ENCODE results near the gene GPAT2. TPM values are rescaled to one million over a fixed set of nuclear protein-coding genes. Genes with fewer than 3 reads are reported as not detected.
"Not testable (repeated sequence)": the region's sequence is repeated elsewhere in the genome, so short reads cannot be mapped to it uniquely, and the experiment has no call there.

The GPAT2 gene
- total RNA-seq, 1 experiment from 2014 or later, result not detected

DNA sequence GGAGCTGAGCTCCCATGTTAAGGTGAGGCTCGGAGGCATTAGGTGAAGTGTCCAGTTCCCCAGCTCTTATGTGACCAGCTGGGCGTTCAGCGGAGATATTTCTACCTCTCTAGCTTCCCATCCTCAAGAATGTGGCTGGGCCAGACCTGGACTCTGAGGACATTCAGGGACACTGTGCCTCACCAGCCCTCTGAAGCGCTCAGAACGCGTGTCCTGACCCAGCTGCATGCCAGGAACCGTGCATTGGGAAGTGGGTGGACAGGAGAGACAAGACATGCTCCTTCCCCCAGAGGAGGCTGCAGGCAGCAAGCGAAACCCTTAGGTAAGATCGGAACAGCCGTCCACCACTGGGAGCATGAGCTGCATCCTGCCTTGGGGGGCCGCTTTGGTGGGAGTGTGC, 38.0 kb upstream of the GPAT2 start:
- BruUV-seq (replicated peaks), result no TSS peak
- CTCF ChIA-PET, result interaction anchor here (0.6 to 1.7 kb wide), 2 partner anchors 16 to 1721 kb away, joined by 3 read pairs; no protein-coding TSS in a partner anchor
- peaks cover 63% of the 10 kb centered on the region for H3K27me3 Mint-ChIP-seq (ENCODE audit: unreplicated experiment)
- no peaks in the 10 kb centered on the region for H3K4me1 Mint-ChIP-seq (ENCODE audit: low read depth, unreplicated experiment)
- no peak for DNase-seq
- H3K27ac Mint-ChIP-seq (ENCODE audit: unreplicated experiment), result no peak overlapping the region
- H3K9me3 Mint-ChIP-seq (ENCODE audit: low read depth, unreplicated experiment), result no peaks in the 10 kb centered on the region
- TF ChIP-seq, protein P1, sequence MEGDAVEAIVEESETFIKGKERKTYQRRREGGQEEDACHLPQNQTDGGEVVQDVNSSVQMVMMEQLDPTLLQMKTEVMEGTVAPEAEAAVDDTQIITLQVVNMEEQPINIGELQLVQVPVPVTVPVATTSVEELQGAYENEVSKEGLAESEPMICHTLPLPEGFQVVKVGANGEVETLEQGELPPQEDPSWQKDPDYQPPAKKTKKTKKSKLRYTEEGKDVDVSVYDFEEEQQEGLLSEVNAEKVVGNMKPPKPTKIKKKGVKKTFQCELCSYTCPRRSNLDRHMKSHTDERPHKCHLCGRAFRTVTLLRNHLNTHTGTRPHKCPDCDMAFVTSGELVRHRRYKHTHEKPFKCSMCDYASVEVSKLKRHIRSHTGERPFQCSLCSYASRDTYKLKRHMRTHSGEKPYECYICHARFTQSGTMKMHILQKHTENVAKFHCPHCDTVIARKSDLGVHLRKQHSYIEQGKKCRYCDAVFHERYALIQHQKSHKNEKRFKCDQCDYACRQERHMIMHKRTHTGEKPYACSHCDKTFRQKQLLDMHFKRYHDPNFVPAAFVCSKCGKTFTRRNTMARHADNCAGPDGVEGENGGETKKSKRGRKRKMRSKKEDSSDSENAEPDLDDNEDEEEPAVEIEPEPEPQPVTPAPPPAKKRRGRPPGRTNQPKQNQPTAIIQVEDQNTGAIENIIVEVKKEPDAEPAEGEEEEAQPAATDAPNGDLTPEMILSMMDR (IDR thresholded peaks at IDR 0.05; ENCODE audit: unreplicated experiment), result no peak
- intact Hi-C loops (cut with micrococcal nuclease; ENCODE audit: unreplicated experiment), result no loop called here
- no peak overlapping the region for H3K4me3 Mint-ChIP-seq (ENCODE audit: low read depth, unreplicated experiment)
- H3K36me3 Mint-ChIP-seq (ENCODE audit: insufficient read depth, unreplicated experiment), result no peaks in the 10 kb centered on the region

DNA sequence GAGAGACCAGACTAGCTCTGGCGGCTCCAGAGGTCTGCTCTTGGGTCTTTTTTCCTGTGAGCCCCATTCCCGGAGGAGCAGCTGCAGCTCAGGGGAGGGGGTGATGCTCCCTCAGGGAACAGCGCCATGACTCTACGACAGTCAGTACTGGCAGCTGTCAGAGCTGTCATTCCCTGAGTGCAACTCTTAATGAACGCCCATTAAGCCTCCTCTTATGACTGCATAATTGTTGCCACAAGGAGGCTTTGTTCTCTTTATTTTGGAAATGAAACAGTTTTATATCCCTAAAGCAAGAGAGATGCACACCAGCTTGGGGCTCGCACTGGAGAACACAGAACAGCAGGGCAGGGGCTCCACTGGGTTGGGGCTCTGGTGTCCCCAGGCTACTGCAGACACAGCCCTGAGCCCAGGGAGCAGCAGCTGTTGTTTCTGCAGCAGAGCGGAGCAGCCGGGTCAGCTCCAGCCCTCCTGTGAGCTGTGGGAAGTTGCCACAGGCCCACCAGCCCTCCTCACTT, 37.3 kb upstream of the GPAT2 start:
- DNase-seq; BruUV-seq (replicated peaks); H3K4me3 Mint-ChIP-seq (ENCODE audit: low read depth, unreplicated experiment); H3K9me3 Mint-ChIP-seq (ENCODE audit: low read depth, unreplicated experiment); H3K27ac Mint-ChIP-seq (ENCODE audit: unreplicated experiment); intact Hi-C loops (cut with micrococcal nuclease; ENCODE audit: unreplicated experiment); H3K36me3 Mint-ChIP-seq (ENCODE audit: insufficient read depth, unreplicated experiment); H3K4me1 Mint-ChIP-seq (ENCODE audit: low read depth, unreplicated experiment): not testable (repeated sequence)
- peaks cover 70% of the 10 kb centered on the region for H3K27me3 Mint-ChIP-seq (ENCODE audit: unreplicated experiment)
- CTCF ChIA-PET, result interaction anchor here (1.7 kb wide), 1 partner anchor 17 kb away, joined by 3 read pairs; no protein-coding TSS in a partner anchor

DNA sequence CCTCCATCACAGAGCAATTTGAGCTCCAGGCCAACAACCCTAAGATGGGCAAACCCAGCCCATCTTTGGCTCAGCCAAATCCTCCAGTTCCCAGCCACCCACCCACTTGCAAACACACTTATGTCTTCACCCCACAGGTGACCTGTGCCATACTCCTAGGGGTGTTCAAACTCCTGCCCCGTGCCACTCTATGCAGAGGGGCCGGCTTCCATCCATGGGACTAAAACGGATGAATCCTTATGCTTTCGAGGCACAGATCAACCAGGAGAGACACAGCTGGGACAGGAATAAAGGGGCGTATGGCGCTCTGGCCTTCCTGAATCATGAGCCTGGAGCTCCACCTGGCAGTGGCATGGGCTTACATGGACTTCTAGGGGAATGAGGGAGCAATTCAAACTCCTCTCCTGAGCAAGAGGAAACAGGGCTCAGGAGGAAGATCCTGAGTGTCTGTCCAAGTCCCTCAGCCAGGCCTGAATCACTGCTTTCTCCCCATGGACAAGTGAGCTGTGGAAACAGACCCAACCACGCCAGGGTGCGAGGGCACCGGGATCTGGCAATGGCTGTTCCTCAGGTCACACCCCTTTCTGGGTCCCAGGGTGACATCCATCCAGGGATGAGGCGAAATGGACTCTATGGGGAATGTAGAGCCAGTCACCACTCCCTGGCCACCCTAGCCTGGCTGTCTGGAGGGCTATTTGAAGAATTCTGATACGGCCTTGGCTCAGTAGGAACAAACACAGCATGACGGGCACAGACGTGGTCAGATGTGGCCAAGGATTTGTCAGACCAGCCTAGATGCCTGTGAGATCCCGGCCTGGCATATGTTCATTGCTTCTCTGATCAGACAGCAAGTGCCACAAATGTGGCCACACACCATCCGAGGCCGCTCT, 36.6 kb upstream of the GPAT2 start:
- H3K27ac Mint-ChIP-seq (ENCODE audit: unreplicated experiment); DNase-seq; intact Hi-C loops (cut with micrococcal nuclease; ENCODE audit: unreplicated experiment); CTCF ChIA-PET; H3K4me3 Mint-ChIP-seq (ENCODE audit: low read depth, unreplicated experiment); H3K4me1 Mint-ChIP-seq (ENCODE audit: low read depth, unreplicated experiment); H3K36me3 Mint-ChIP-seq (ENCODE audit: insufficient read depth, unreplicated experiment); H3K9me3 Mint-ChIP-seq (ENCODE audit: low read depth, unreplicated experiment); BruUV-seq (replicated peaks): not testable (repeated sequence)
- peaks cover 68% of the 10 kb centered on the region for H3K27me3 Mint-ChIP-seq (ENCODE audit: unreplicated experiment)

DNA sequence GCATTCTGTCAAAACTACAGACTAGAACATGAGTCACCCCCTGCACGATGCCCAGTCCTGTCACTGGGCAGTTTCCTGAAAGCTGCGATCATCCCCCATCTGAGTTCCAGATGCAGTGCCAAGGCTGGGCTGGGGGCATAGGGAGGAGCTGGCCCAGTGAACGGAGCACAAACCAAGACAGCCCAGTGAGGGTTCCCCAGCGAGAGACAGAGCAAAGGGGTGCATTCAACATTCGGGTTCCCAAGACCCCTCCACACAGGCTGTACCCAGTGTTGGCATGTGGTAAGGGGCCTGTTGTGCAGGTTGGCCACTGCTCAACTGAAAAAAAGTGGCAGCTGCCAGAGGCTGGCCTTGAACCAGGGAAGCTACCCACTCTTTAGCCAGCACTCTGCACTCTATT, 35.6 kb upstream of the GPAT2 start:
- H3K9me3 Mint-ChIP-seq (ENCODE audit: low read depth, unreplicated experiment); BruUV-seq (replicated peaks); intact Hi-C loops (cut with micrococcal nuclease; ENCODE audit: unreplicated experiment); DNase-seq; CTCF ChIA-PET; H3K4me3 Mint-ChIP-seq (ENCODE audit: low read depth, unreplicated experiment); H3K4me1 Mint-ChIP-seq (ENCODE audit: low read depth, unreplicated experiment); H3K27ac Mint-ChIP-seq (ENCODE audit: unreplicated experiment); H3K36me3 Mint-ChIP-seq (ENCODE audit: insufficient read depth, unreplicated experiment): not testable (repeated sequence)
- H3K27me3 Mint-ChIP-seq (ENCODE audit: unreplicated experiment), result peaks cover 59% of the 10 kb centered on the region

DNA sequence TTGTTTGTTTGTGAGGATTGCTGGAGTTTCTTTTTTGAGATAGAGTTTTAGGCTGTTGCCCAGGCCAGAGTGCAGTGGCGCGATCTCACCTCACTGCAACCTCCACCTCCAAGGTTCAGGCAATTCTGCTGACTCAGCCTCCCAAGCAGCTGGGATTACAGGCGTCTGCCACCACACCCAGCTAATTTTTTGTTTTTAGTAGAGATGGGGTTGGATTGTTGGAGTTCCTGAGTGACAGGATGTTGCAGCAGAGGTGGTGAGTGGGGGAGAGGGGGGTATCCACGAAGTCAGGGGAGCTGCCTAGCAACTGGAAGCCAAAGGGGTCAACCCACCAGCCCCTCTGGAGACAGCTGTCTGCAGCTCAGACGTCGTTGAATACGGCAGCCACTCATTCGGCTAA, 35.2 kb upstream of the GPAT2 start:
- CTCF ChIA-PET; H3K36me3 Mint-ChIP-seq (ENCODE audit: insufficient read depth, unreplicated experiment); H3K4me1 Mint-ChIP-seq (ENCODE audit: low read depth, unreplicated experiment); intact Hi-C loops (cut with micrococcal nuclease; ENCODE audit: unreplicated experiment); H3K27ac Mint-ChIP-seq (ENCODE audit: unreplicated experiment); BruUV-seq (replicated peaks); H3K9me3 Mint-ChIP-seq (ENCODE audit: low read depth, unreplicated experiment); H3K4me3 Mint-ChIP-seq (ENCODE audit: low read depth, unreplicated experiment); DNase-seq: not testable (repeated sequence)
- peaks cover 54% of the 10 kb centered on the region for H3K27me3 Mint-ChIP-seq (ENCODE audit: unreplicated experiment)

DNA sequence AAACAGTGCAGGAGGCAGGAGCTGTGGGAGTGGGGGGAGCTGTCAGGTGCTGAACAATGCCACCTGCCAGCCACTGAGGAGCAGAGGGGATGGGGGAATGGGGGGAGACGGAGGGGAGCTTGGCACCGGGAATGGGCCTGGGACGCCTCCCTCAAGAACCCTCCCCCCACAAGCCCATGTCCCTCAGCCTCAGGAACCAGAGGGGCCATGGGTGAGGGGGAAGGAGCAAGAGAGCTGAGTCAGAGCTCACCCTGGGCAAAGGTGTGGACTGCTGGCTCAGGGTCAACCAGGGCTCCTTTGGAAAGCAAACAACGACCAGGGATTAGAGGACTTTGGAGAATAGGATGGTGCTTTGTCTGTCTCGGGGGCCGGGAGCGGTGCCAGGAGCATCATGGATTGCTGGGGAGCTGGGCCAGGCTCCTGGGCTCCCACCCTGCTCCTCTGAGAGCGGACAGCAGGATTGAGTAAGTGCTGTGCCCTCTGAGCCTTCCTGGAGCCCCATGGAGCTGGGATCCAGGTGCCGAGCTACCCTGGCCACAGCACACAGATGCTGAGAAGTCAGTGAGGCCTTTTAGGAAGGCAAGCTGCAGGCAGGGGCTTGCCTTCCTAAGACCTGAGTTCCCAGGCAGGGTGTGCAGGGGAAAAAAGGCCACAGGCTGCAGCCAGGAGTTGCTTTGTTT, 33.3 kb upstream of the GPAT2 start:
- H3K36me3 Mint-ChIP-seq (ENCODE audit: insufficient read depth, unreplicated experiment); H3K4me1 Mint-ChIP-seq (ENCODE audit: low read depth, unreplicated experiment); H3K4me3 Mint-ChIP-seq (ENCODE audit: low read depth, unreplicated experiment); DNase-seq; BruUV-seq (replicated peaks); H3K9me3 Mint-ChIP-seq (ENCODE audit: low read depth, unreplicated experiment); CTCF ChIA-PET; intact Hi-C loops (cut with micrococcal nuclease; ENCODE audit: unreplicated experiment); H3K27ac Mint-ChIP-seq (ENCODE audit: unreplicated experiment): not testable (repeated sequence)
- peaks cover 36% of the 10 kb centered on the region for H3K27me3 Mint-ChIP-seq (ENCODE audit: unreplicated experiment)

DNA sequence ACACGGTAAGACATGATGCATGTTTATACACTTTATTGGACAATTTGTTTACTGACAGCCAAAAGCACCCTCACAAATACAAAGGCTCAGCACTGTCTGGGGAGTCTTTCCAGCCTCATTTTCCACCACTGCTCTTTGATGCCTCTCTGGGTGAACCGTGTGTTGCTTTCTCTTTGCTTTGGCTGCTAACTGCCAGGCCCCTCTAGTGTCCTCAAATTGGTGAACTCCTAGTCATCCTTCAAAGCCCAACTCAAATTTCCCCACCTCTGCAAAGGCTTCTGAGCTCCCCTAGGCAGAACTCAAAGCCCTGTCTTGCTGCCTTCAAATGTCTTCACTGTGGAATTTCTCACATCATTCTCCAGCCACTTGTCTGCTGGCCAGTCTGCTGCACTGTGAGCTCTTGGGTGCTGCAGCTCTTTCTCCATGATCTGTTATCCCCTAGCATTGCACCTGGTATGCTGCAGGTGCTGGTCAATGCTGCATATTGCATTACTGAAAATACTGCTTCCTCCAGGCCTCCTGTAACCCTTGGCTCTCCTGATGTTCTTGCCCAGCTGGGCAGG, 32.5 kb upstream of the GPAT2 start:
- DNase-seq; H3K4me3 Mint-ChIP-seq (ENCODE audit: low read depth, unreplicated experiment); H3K27ac Mint-ChIP-seq (ENCODE audit: unreplicated experiment); CTCF ChIA-PET; intact Hi-C loops (cut with micrococcal nuclease; ENCODE audit: unreplicated experiment); BruUV-seq (replicated peaks); H3K9me3 Mint-ChIP-seq (ENCODE audit: low read depth, unreplicated experiment); H3K4me1 Mint-ChIP-seq (ENCODE audit: low read depth, unreplicated experiment); H3K36me3 Mint-ChIP-seq (ENCODE audit: insufficient read depth, unreplicated experiment): not testable (repeated sequence)
- H3K27me3 Mint-ChIP-seq (ENCODE audit: unreplicated experiment), result peaks cover 28% of the 10 kb centered on the region

DNA sequence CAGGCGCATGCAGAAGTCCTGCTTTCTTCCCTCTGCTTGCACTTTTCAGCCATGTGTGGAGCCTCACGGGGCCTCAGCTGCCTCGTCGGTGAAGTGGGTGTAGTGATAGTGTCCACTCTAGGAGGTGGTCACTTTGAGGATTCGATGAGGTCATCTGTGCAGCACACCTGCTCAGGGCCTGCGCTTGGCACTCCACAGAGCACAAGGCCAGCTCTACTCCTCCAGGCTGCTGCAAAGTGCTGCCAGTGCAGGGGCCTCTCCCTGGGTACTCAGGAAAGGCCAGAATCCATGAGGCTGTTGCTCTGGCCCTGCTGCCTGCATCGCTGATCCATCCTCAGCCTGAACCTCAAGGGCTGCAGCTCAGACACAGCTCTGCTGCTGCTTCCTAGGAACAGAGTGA, 31.8 kb upstream of the GPAT2 start:
- peaks cover 28% of the 10 kb centered on the region for H3K27me3 Mint-ChIP-seq (ENCODE audit: unreplicated experiment)
- intact Hi-C loops (cut with micrococcal nuclease; ENCODE audit: unreplicated experiment); H3K36me3 Mint-ChIP-seq (ENCODE audit: insufficient read depth, unreplicated experiment); BruUV-seq (replicated peaks); H3K4me1 Mint-ChIP-seq (ENCODE audit: low read depth, unreplicated experiment); H3K4me3 Mint-ChIP-seq (ENCODE audit: low read depth, unreplicated experiment); CTCF ChIA-PET; DNase-seq; H3K9me3 Mint-ChIP-seq (ENCODE audit: low read depth, unreplicated experiment); H3K27ac Mint-ChIP-seq (ENCODE audit: unreplicated experiment): not testable (repeated sequence)

DNA sequence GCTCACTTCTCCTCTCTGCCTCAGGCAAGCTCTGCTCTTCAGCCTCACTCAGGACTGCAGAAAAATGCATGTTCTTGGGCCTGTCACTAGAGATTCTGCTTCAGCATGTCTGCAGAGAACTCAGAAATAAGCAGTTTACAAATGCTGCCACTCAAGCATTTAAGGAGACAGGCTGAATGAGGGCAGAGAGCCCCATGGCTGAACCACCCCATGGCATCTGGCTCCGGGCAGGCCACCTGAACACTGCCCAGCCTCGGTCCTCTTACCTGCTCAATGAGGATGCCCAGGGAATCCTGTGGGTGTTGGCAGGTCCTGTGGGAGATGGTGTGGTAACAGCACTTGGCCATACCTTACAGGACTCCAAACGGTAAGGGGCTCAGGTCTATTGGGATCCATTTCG, 31.2 kb upstream of the GPAT2 start:
- H3K27ac Mint-ChIP-seq (ENCODE audit: unreplicated experiment); H3K4me1 Mint-ChIP-seq (ENCODE audit: low read depth, unreplicated experiment); CTCF ChIA-PET; DNase-seq; H3K36me3 Mint-ChIP-seq (ENCODE audit: insufficient read depth, unreplicated experiment); H3K4me3 Mint-ChIP-seq (ENCODE audit: low read depth, unreplicated experiment); intact Hi-C loops (cut with micrococcal nuclease; ENCODE audit: unreplicated experiment); BruUV-seq (replicated peaks); H3K9me3 Mint-ChIP-seq (ENCODE audit: low read depth, unreplicated experiment): not testable (repeated sequence)
- H3K27me3 Mint-ChIP-seq (ENCODE audit: unreplicated experiment), result peaks cover 22% of the 10 kb centered on the region
